K562 (cell line): ENCODE data around the gene SEC11A. TPM values are rescaled to one million over a fixed set of nuclear protein-coding genes. Genes with fewer than 3 reads are reported as not detected.

ENCODE experiments used
- polyA plus RNA-seq, 8 experiments: library from polyadenylated mRNA; depleted of rRNA in 4 of 8; stranded (reverse) in 5 of 8; unstranded in 3 of 8; fragments of >200 nt; fragmentation: Nextera tagmentation in 2 of 8; fragmentation: Illumina TruSeq in 1 of 8; extraction: Ambion mirVana in 2 of 8; extraction: Trizol in 1 of 8; gene quantifications; 2 replicates each; pipeline versions ENCODE4 v1.2.1 to v1.2.3, GENCODE V29; 2011 to 2014; ENCODE audit warnings: inconsistent platforms in 1 of 8, missing spikeins in 1 of 8
- total RNA-seq, 7 experiments: library from RNA; depleted of rRNA in 6 of 7; stranded (reverse); fragments of >200 nt in 6 of 7; fragmentation: Illumina TruSeq in 2 of 7; extraction: Trizol in 2 of 7; gene quantifications; 2 replicates each; pipeline versions ENCODE4 v1.2.1 to v1.2.3, GENCODE V29; 2011 to 2021; ENCODE audit warnings: low replicate concordance in 1 of 7

The SEC11A gene
- total and polyA plus RNA-seq, 9 of the 15 experiments (the other 6 are each of a cell fraction or from before 2014, with no cell fraction given), result 175 to 310 (median 229) TPM

Other genes with a start within 250 kb of the SEC11A start
- gene ZSCAN2, start 115.1 kb downstream of the SEC11A start, total RNA-seq (2014; rRNA removed), result 8.7 and 9.2 TPM in 2 replicates
- gene ZSCAN2, start 115.1 kb downstream of the SEC11A start, total RNA-seq (2014; rRNA removed; fragmentation: Illumina TruSeq; extraction: Trizol), result 5.0 and 6.1 TPM in 2 replicates
- 6.6 and 8.3 TPM in 2 replicates for gene ZSCAN2, start 115.1 kb downstream of the SEC11A start, total RNA-seq (2015; rRNA removed; fragmentation: Illumina TruSeq; extraction: Trizol)
- gene ZSCAN2, start 115.1 kb downstream of the SEC11A start, total RNA-seq (2021), result 6.8 and 7.4 TPM in 2 replicates
- gene ZSCAN2, start 115.1 kb downstream of the SEC11A start, polyA plus RNA-seq (2011; rRNA removed), result 8.9 TPM in 2 replicates
- 6.4 and 6.9 TPM in 2 replicates for gene ZSCAN2, start 115.1 kb downstream of the SEC11A start, polyA plus RNA-seq (2014; fragmentation: Illumina TruSeq; extraction: Trizol)
- gene ZSCAN2, start 115.1 kb downstream of the SEC11A start, polyA plus RNA-seq (2014; fragmentation: Nextera tagmentation; extraction: Ambion mirVana), result 1 to 10 TPM; 1.7 to 2.3 TPM
- 11.3 and 14.2 TPM in 2 replicates for gene ZSCAN2, start 115.1 kb downstream of the SEC11A start, polyA plus RNA-seq (2014; rRNA removed)
- gene WDR73, start 61.9 kb downstream of the SEC11A start, total RNA-seq (2014; rRNA removed), result 20.7 and 21.7 TPM in 2 replicates
- gene WDR73, start 61.9 kb downstream of the SEC11A start, total RNA-seq (2014; rRNA removed; fragmentation: Illumina TruSeq; extraction: Trizol), result 24.3 and 24.4 TPM in 2 replicates
- 18.6 and 19.8 TPM in 2 replicates for gene WDR73, start 61.9 kb downstream of the SEC11A start, total RNA-seq (2015; rRNA removed; fragmentation: Illumina TruSeq; extraction: Trizol)
- gene WDR73, start 61.9 kb downstream of the SEC11A start, total RNA-seq (2021), result 21.7 and 22.8 TPM in 2 replicates
- gene WDR73, start 61.9 kb downstream of the SEC11A start, polyA plus RNA-seq (2011; rRNA removed), result 20.1 and 24.3 TPM in 2 replicates
- 21.9 and 25.4 TPM in 2 replicates for gene WDR73, start 61.9 kb downstream of the SEC11A start, polyA plus RNA-seq (2014; fragmentation: Illumina TruSeq; extraction: Trizol)
- gene WDR73, start 61.9 kb downstream of the SEC11A start, polyA plus RNA-seq (2014; fragmentation: Nextera tagmentation; extraction: Ambion mirVana), result 10 to 100 TPM in 1 of 2 experiments, 1 to 10 TPM in 1; 9.2 to 11.5 TPM
- gene WDR73, start 61.9 kb downstream of the SEC11A start, polyA plus RNA-seq (2014; rRNA removed), result 23.9 and 30.7 TPM in 2 replicates
- gene NMB, start 57.9 kb downstream of the SEC11A start, total RNA-seq (2014; rRNA removed), result 0.53 TPM in 1 of 2 replicates, not detected in the other
- not detected in 2 replicates for gene NMB, start 57.9 kb downstream of the SEC11A start, total RNA-seq (2014; rRNA removed; fragmentation: Illumina TruSeq; extraction: Trizol)
- not detected in 2 replicates for gene NMB, start 57.9 kb downstream of the SEC11A start, total RNA-seq (2015; rRNA removed; fragmentation: Illumina TruSeq; extraction: Trizol)
- 0.16 and 0.25 TPM in 2 replicates for gene NMB, start 57.9 kb downstream of the SEC11A start, total RNA-seq (2021)
- gene NMB, start 57.9 kb downstream of the SEC11A start, polyA plus RNA-seq (2011; rRNA removed), result 0.07 and 0.22 TPM in 2 replicates
- not detected in 2 replicates for gene NMB, start 57.9 kb downstream of the SEC11A start, polyA plus RNA-seq (2014; fragmentation: Illumina TruSeq; extraction: Trizol)
- under 1 TPM; 0.06 to 0.11 TPM for gene NMB, start 57.9 kb downstream of the SEC11A start, polyA plus RNA-seq (2014; fragmentation: Nextera tagmentation; extraction: Ambion mirVana)
- not detected in 2 replicates for gene NMB, start 57.9 kb downstream of the SEC11A start, polyA plus RNA-seq (2014; rRNA removed)
- gene ZNF592, start 32.5 kb upstream of the SEC11A start, total RNA-seq (2014; rRNA removed), result 5.9 and 9.1 TPM in 2 replicates
- gene ZNF592, start 32.5 kb upstream of the SEC11A start, total RNA-seq (2014; rRNA removed; fragmentation: Illumina TruSeq; extraction: Trizol), result 6.3 and 6.6 TPM in 2 replicates
- 9.1 and 9.2 TPM in 2 replicates for gene ZNF592, start 32.5 kb upstream of the SEC11A start, total RNA-seq (2015; rRNA removed; fragmentation: Illumina TruSeq; extraction: Trizol)
- 22.0 and 23.8 TPM in 2 replicates for gene ZNF592, start 32.5 kb upstream of the SEC11A start, total RNA-seq (2021)
- gene ZNF592, start 32.5 kb upstream of the SEC11A start, polyA plus RNA-seq (2011; rRNA removed), result 7.4 and 10.4 TPM in 2 replicates
- gene ZNF592, start 32.5 kb upstream of the SEC11A start, polyA plus RNA-seq (2014; fragmentation: Illumina TruSeq; extraction: Trizol), result 18.5 and 18.8 TPM in 2 replicates
- gene ZNF592, start 32.5 kb upstream of the SEC11A start, polyA plus RNA-seq (2014; fragmentation: Nextera tagmentation; extraction: Ambion mirVana), result 1 to 10 TPM in 1 of 2 experiments, under 1 TPM in 1; 0.88 to 1.7 TPM
- gene ZNF592, start 32.5 kb upstream of the SEC11A start, polyA plus RNA-seq (2014; rRNA removed), result 11.6 TPM in 2 replicates
- 0.05 and 0.08 TPM in 2 replicates for gene ALPK3, start 101.2 kb upstream of the SEC11A start, total RNA-seq (2014; rRNA removed)
- 0.03 and 0.07 TPM in 2 replicates for gene ALPK3, start 101.2 kb upstream of the SEC11A start, total RNA-seq (2014; rRNA removed; fragmentation: Illumina TruSeq; extraction: Trizol)
- 0.07 and 0.15 TPM in 2 replicates for gene ALPK3, start 101.2 kb upstream of the SEC11A start, total RNA-seq (2015; rRNA removed; fragmentation: Illumina TruSeq; extraction: Trizol)
- 0.07 and 0.13 TPM in 2 replicates for gene ALPK3, start 101.2 kb upstream of the SEC11A start, total RNA-seq (2021)
- gene ALPK3, start 101.2 kb upstream of the SEC11A start, polyA plus RNA-seq (2011; rRNA removed), result 0.07 and 0.20 TPM in 2 replicates
- 0.04 and 0.08 TPM in 2 replicates for gene ALPK3, start 101.2 kb upstream of the SEC11A start, polyA plus RNA-seq (2014; fragmentation: Illumina TruSeq; extraction: Trizol)
- gene ALPK3, start 101.2 kb upstream of the SEC11A start, polyA plus RNA-seq (2014; fragmentation: Nextera tagmentation; extraction: Ambion mirVana), result not detected
- 0.09 and 1.0 TPM in 2 replicates for gene ALPK3, start 101.2 kb upstream of the SEC11A start, polyA plus RNA-seq (2014; rRNA removed)
- not detected in 2 replicates for gene SLC28A1, start 168.5 kb upstream of the SEC11A start, total RNA-seq (2014; rRNA removed)
- gene SLC28A1, start 168.5 kb upstream of the SEC11A start, total RNA-seq (2014; rRNA removed; fragmentation: Illumina TruSeq; extraction: Trizol), result not detected in 2 replicates
- not detected in 2 replicates for gene SLC28A1, start 168.5 kb upstream of the SEC11A start, total RNA-seq (2015; rRNA removed; fragmentation: Illumina TruSeq; extraction: Trizol)
- not detected in 2 replicates for gene SLC28A1, start 168.5 kb upstream of the SEC11A start, total RNA-seq (2021)
- not detected in 2 replicates for gene SLC28A1, start 168.5 kb upstream of the SEC11A start, polyA plus RNA-seq (2011; rRNA removed)
- gene SLC28A1, start 168.5 kb upstream of the SEC11A start, polyA plus RNA-seq (2014; fragmentation: Illumina TruSeq; extraction: Trizol), result not detected in 2 replicates
- under 1 TPM in 1 of 2 experiments, not detected in 1; 0.04 TPM for gene SLC28A1, start 168.5 kb upstream of the SEC11A start, polyA plus RNA-seq (2014; fragmentation: Nextera tagmentation; extraction: Ambion mirVana)
- not detected in 2 replicates for gene SLC28A1, start 168.5 kb upstream of the SEC11A start, polyA plus RNA-seq (2014; rRNA removed)